HAP-1 (cell line): Measurements from ENCODE around the gene SKOR2.

ENCODE experiments used
- DNase-seq, 2 experiments: peaks; one replicate each; pipeline ENCODE4 v3.0.0-alpha.2; 2016 to 2020; ENCODE audit warnings: low spot score in 2 of 2
- H3K27me3 ChIP-seq: fragments of 250-450 bp; sonication (Bioruptor Pico); 2 replicates; pipeline ENCODE4 v1.5.1; 2020; ENCODE audit warnings: low read depth, mild to moderate bottlenecking, moderate library complexity
- H3K36me3 ChIP-seq: fragments of 250-450 bp; sonication (Bioruptor Pico); replicated peaks from 2 replicates; pipeline ENCODE4 v1.5.1; 2020; ENCODE audit warnings: mild to moderate bottlenecking
- H3K4me1 ChIP-seq: fragments of 250-450 bp; sonication (Bioruptor Pico); 2 replicates; pipeline ENCODE4 v1.5.1; 2020; ENCODE audit warnings: mild to moderate bottlenecking
- H3K4me3 ChIP-seq: fragments of 250-450 bp; sonication (Bioruptor Pico); 2 replicates; pipeline ENCODE4 v1.5.1; 2020; ENCODE audit warnings: mild to moderate bottlenecking, moderate library complexity
- H3K9me3 ChIP-seq: fragments of 250-450 bp; sonication (Bioruptor Pico); 2 replicates; pipeline ENCODE4 v1.5.1; 2020; ENCODE audit warnings: mild to moderate bottlenecking, moderate library complexity
- in situ Hi-C: fragments of 300-500 bp; cut with MboI; formaldehyde crosslinking; loops from 3 replicates; pipeline ENCODE4 v1.14.3; 2020; ENCODE audit warnings: low sequenced_read_pairs, inconsistent platforms, mixed read lengths

The SKOR2 gene

GRCh38 chr18:47263430-47264307 is 12.2 kb upstream of the SKOR2 start:
- Histone ChIP-seq H3K4me3 (no peak overlapping the region), H3K36me3 (no peaks in the 10 kb centered on the region), H3K9me3 (no peaks in the 10 kb centered on the region), H3K27me3 (peaks cover 28% of the 10 kb centered on the region), H3K4me1 (no peaks in the 10 kb centered on the region)
- in situ Hi-C loops, result no loop called here
- no peak for DNase-seq

- Histone ChIP-seq H3K27me3 (peaks cover 28% of the 10 kb centered on the region), H3K9me3 (no peaks in the 10 kb centered on the region), H3K4me3 (no peak overlapping the region), H3K36me3 (no peaks in the 10 kb centered on the region), H3K4me1 (no peaks in the 10 kb centered on the region)
- no peak for DNase-seq
- in situ Hi-C loops, result no loop called here
Measured at GRCh38 chr18:47263150-47263429, 11.6 kb upstream of the SKOR2 start.

GRCh38 chr18:47262301-47263149 is 11.1 kb upstream of the SKOR2 start:
- H3K9me3 ChIP-seq, result no peaks in the 10 kb centered on the region
- H3K36me3 ChIP-seq, result no peaks in the 10 kb centered on the region
- in situ Hi-C loops, result no loop called here
- peaks cover 28% of the 10 kb centered on the region for H3K27me3 ChIP-seq
- DNase-seq, result no peak
- H3K4me3 ChIP-seq, result no peak overlapping the region
- no peaks in the 10 kb centered on the region for H3K4me1 ChIP-seq

GRCh38 chr18:47261902-47262300 is 10.4 kb upstream of the SKOR2 start:
- no peaks in the 10 kb centered on the region for H3K4me1 ChIP-seq
- H3K27me3 ChIP-seq, result peaks cover 28% of the 10 kb centered on the region
- no peaks in the 10 kb centered on the region for H3K9me3 ChIP-seq
- DNase-seq, result no peak
- H3K36me3 ChIP-seq, result no peaks in the 10 kb centered on the region
- H3K4me3 ChIP-seq, result no peak overlapping the region
- in situ Hi-C loops, result no loop called here

- no peak for DNase-seq
- in situ Hi-C loops, result no loop called here
- H3K9me3 ChIP-seq, result no peaks in the 10 kb centered on the region
- H3K4me3 ChIP-seq, result no peak overlapping the region
- peaks cover 28% of the 10 kb centered on the region for H3K27me3 ChIP-seq
- no peaks in the 10 kb centered on the region for H3K4me1 ChIP-seq
- no peaks in the 10 kb centered on the region for H3K36me3 ChIP-seq
Measured at GRCh38 chr18:47260924-47261701, 9.7 kb upstream of the SKOR2 start.

- Histone ChIP-seq H3K27me3 (peaks cover 27% of the 10 kb centered on the region), H3K4me1 (no peaks in the 10 kb centered on the region), H3K4me3 (no peak overlapping the region), H3K36me3 (no peaks in the 10 kb centered on the region), H3K9me3 (no peaks in the 10 kb centered on the region)
- DNase-seq, result peak in 1 of 2 experiments; percentile 75
- in situ Hi-C loops, result no loop called here
Measured at GRCh38 chr18:47260120-47260923, 8.9 kb upstream of the SKOR2 start.

GRCh38 chr18:47254341-47254939 is 3.0 kb upstream of the SKOR2 start:
- in situ Hi-C loops, result no loop called here
- no peaks in the 10 kb centered on the region for H3K36me3 ChIP-seq
- no peak overlapping the region for H3K4me3 ChIP-seq
- H3K9me3 ChIP-seq, result no peaks in the 10 kb centered on the region
- H3K27me3 ChIP-seq, result peaks cover 55% of the 10 kb centered on the region
- no peaks in the 10 kb centered on the region for H3K4me1 ChIP-seq
- peak; percentile 26 to 83 for DNase-seq

GRCh38 chr18:47253101-47253654 is 1.7 kb upstream of the SKOR2 start:
- Histone ChIP-seq H3K9me3 (no peaks in the 10 kb centered on the region), H3K27me3 (peaks cover 57% of the 10 kb centered on the region), H3K4me3 (no peak overlapping the region), H3K36me3 (no peaks in the 10 kb centered on the region), H3K4me1 (no peaks in the 10 kb centered on the region)
- in situ Hi-C loops, result no loop called here
- DNase-seq, result no peak

GRCh38 chr18:47250391-47251046 is 941 bp downstream of the SKOR2 start:
- H3K27me3 ChIP-seq, result peaks cover 62% of the 10 kb centered on the region
- no peaks in the 10 kb centered on the region for H3K36me3 ChIP-seq
- no peaks in the 10 kb centered on the region for H3K9me3 ChIP-seq
- in situ Hi-C loops, result no loop called here
- H3K4me3 ChIP-seq, result no peak overlapping the region
- H3K4me1 ChIP-seq, result no peaks in the 10 kb centered on the region
- no peak for DNase-seq

- no peak overlapping the region for H3K4me3 ChIP-seq
- H3K4me1 ChIP-seq, result no peaks in the 10 kb centered on the region
- H3K36me3 ChIP-seq, result no peaks in the 10 kb centered on the region
- H3K9me3 ChIP-seq, result no peaks in the 10 kb centered on the region
- in situ Hi-C loops, result no loop called here
- DNase-seq, result no peak
- peaks cover 58% of the 10 kb centered on the region for H3K27me3 ChIP-seq
Measured at GRCh38 chr18:47249314-47249981, 2.0 kb downstream of the SKOR2 start.

- no peak for DNase-seq
- H3K9me3 ChIP-seq, result no peaks in the 10 kb centered on the region
- no peaks in the 10 kb centered on the region for H3K4me1 ChIP-seq
- peaks cover 51% of the 10 kb centered on the region for H3K27me3 ChIP-seq
- in situ Hi-C loops, result no loop called here
- H3K36me3 ChIP-seq, result no peaks in the 10 kb centered on the region
- H3K4me3 ChIP-seq, result no peak overlapping the region
Measured at GRCh38 chr18:47248604-47249313, 2.7 kb downstream of the SKOR2 start.
